Mucosa of gallbladder (tissue), 1 donor: Measurements from ENCODE around the gene IL22RA1. TPM values are rescaled to one million over a fixed set of nuclear protein-coding genes. Genes with fewer than 3 reads are reported as not detected.

ENCODE experiments used
- DNase-seq: peaks from one replicate; pipeline ENCODE4 v3.0.0-alpha.2; 2020; ENCODE audit warnings: low spot score
- total RNA-seq: library from RNA; stranded (reverse); gene quantifications from one replicate; pipeline ENCODE4 v1.2.1, GENCODE V29; 2021
- donor health status: DM: no; HTN: no; CAD: no.

IL22RA1 gene
- total RNA-seq, 1 donor from 2014 or later, result 11.6 TPM

DNA sequence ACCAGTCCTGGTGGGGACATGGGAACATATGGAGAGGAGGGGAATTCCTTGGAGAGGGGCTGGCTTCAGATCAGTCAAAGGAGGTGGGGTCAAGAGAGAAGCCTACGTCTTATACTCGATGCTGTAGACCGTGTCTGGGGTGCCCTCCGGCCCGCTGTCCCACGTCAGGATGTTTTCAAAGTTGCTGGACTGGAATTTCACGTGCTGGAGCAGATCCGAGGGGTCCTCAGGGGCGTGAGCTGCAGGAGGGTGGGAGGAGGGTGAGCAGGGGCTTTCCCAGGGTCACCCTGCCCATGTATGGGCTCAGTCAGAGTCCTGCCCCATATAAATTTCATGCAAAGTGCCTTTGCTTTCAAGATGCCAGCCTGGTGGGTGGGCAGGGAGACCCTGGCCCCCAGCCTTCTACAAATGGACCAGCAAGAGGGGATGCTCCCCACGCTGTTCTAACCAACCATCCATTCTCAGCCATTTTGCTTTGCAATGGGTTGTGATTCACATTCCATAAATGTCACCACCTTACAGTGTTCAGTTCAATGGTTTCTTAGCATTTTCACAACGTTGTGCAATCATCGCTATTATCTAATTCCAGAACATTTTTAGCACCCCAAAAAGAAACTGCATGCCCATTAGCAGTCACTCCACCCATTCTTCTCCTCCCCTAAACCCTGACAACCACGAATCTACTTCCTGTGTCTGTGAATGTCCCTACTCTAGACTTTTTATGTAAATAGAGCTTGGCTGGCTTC is 4.3 kb downstream of the IL22RA1 start:
- DNase-seq, result no peak

DNA sequence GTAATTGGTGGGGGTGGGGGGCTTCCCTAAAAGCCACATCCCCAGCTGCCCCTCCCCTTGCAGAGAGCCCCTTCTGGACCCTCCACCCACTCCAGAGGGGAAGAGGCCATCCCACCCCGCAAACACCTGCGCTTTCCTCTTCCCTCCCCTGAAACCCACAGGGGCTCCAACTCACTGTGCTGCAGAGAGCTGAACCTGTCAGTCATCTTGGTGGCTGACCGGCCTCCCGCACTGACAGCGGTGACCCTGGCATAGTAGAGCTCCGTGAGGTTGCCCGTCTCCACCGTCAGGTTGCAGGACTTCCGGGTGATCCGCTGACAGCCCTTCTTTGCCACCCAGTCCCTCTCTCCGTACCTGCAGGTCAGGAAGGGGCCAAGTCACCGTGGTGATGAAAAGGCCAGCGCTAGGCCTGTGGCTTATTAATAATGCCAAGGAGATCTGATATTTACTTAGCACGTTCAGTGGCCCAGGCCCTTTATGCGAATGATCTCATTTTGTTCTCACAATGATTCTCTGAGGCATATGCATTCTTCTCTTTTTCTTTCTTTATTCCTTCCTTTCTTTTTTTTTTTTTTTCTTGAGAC is 5.9 kb downstream of the IL22RA1 start:
- DNase-seq, result no peak

DNA sequence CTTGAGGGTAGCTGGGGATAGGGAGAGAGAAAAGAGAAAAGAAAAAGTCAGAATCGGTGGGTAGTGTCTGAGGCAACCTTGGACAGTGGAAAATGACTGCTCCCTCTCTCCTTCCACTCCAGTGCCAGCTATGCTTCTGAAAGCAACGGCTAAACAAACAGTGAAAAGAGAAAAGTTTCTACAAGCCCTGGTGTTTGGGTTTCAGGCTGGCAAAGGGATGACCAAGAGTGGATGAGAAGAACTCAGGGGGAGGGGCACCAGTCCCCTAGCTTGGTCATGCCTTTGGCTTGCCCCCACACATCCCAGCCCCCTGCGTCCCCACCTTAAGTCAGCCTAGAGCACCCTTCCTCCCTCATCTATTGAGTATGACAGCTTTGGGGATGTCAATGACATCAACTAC is 8.6 kb downstream of the IL22RA1 start:
- DNase-seq, result no peak

DNA sequence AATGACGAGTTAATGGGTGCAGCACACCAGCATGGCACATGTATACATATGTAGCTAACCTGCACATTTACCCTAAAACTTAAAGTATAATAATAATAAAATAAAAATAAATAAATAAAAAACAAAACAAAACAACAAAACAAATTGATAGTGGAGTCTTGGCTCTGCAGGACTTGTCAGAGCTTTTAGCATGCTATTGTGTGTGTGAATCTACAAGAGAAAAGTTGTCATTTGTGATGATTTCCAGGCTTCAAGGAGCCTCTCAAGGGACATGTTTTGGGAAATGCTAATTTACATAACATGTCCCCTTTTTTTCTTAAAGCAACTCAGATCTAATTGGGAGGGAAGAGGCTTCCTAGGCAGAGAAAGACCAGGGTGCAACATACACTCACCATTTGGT is 9.1 kb downstream of the IL22RA1 start:
- DNase-seq, result no peak

DNA sequence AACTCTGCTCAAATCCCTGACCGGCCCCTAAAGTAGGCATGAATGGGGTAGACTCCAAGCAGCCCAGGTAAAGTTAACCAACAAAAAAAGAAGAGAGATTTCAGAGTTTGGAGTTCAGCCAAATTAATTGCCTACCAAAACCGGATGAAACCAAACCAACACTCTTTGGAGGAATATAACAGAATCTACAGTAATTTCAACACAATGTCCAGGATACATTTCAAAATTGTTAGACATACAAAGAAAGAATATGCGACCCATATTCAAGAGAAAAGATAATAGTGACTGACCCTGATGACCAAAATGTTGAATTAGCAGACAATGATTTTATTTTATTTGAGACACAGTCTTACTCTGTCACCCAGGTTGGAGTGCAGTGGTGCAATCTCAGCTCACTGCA is 12.6 kb downstream of the IL22RA1 start:
- DNase-seq, result no peak

DNA sequence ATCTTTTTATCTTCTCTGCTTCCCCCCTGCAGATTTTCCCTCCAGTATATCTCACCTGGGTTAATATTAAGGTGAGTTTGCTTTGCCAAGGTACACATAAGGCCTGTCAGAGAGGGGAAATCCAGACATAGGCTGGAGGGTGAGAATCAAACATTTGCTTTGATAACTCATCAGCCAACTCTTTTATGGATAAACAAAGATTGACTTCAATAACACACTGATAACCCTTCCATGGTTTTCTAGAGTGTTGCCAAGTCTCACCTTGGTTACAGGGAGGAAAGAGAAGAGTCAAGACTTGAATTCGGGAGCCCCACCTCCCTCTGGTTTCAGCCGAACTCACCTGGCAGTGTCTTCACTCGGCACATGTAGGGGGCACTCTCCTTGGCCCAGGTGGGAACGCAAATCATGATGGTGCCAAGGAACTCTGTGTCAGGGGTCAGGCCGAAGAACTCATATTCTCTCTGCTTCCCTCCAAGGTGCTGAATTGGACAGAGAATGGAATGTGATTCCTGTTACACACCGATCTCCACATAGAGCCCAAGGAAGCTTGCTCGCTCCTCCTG is 15.1 kb downstream of the IL22RA1 start:
- DNase-seq, result no peak

DNA sequence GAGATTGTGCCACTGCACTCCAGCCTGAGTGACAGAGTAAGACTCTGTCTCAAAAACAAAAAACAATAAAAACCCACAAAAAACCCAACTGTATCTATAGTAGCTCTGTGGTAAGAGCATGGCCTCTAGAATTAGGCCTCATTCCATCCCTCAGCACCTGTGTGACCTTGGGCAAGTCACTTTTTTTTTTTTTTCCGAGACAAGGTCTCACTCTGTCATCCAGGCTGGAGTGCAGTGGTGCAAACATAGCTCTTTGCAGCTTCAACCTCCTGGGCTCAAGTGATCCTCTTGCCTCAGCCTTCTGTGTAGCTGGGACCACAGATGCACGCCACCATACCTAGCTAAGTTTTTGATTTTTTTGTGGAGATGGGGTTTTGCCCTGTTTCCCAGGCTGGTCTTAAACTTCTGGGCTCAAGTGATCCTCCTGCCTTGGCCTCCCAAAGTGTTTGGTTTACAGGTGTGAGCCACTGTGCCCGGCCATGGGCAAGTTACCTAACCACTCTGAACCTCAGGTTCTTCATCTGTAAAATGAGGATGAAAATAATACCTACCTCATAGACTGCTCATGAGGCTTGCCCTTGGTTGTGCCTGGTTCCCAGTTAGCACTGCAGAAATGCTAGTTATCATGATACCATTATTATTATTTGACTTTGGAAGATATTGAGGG is 15.7 kb downstream of the IL22RA1 start:
- no peak for DNase-seq

DNA sequence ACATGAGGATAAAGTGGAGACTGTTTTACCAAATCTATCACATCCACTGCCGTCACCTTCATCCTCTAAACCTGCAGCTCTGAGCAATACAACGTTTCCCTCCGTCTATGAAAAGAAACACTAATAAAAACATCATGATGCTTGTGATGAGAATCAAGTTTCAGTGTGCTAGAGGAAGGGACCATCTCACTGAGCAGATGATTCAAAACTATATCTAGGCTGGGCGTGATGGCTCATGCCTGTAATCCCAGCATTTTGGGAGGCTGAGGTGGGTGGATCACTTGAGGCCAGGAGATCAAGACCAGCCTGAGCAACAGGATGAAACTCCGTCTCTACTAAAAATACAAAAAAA is 16.3 kb downstream of the IL22RA1 start:
- no peak for DNase-seq

DNA sequence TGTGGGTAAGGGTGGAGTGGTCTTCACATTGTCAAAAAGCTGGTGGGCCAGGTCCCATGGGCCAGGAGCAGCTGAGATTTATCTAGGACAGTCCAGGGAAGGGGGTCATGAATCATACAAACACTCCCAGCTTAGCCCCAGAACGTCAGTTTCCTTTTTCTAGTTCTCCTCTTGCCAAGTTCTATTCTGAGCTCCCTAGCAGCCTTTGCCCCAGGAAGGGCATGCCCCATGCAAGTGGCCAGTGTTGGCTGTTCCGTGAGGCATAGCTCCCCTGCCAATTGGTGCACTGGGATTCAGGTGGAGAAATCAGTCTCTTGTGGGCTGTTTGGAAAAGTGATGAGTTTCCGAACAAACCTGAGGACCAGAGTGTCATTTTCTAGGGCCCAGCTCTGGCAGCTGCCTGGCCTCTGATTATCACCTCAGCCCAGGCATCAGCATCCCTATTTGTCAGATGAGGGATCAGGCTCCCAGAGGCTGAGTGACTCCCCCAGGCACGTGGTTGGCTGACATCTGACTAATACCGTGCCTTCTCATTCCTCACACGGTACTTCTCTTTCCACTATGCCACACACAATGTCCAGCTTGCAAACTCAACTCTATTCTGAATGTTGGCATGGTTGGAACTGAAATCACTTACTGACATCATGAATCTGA is 16.8 kb downstream of the IL22RA1 start:
- DNase-seq, result no peak

DNA sequence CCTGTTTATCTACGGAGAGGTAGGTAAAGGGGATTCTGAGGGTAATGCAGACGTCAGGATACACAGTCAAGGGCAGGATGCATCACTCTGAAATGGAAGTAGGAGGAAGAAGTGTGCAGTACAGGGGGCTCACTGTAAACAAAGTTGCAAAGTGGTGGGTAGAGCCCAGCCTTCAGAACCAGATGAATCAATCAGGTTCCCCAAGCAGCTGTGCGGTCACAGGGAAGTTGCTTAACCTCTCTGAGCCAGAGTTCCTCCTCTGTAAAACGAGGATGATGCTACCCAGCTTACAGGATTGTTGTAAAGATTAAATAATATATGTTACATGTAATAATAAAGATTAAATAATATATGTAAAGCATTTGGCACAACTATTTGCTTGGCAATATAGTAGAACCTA is 17.5 kb downstream of the IL22RA1 start:
- DNase-seq, result no peak

DNA sequence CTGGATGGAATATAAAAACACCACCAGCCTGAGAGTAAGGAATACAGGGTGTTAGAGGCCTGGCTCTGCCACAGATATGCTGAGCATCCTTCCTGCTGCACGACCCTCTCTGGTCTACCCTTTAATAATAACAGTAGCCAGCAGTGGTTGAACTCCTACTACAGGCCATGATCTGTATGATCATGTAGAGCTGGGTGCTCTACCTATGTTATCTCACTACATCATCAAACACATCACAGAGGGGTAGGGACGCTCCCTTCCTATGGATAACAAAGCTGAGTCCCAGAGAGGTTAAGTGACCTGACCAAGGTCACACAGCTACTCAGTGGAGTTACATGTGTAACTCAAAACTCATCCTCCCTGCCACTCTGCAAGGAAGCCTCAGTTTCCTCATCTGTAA is 18.0 kb downstream of the IL22RA1 start:
- DNase-seq, result no peak

DNA sequence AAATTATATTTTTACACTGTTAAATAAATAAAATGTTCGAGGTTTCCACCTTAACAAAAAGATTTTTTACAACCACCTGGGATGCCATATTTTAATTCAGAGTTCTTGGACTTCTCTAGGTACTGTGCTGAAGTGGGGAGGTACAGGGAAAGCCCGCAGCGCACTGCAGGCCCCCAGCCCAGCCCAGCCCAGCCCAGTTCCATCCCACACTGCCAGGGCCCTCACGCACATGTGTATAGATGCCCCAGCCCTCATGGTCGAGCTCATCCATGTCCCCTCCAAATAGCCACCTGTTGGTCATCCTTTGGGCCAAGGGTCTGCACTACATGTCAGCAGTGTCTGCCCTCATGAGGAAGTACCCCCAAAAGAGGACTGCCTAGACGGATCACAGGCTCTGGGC is 19.3 kb downstream of the IL22RA1 start:
- DNase-seq, result no peak

DNA sequence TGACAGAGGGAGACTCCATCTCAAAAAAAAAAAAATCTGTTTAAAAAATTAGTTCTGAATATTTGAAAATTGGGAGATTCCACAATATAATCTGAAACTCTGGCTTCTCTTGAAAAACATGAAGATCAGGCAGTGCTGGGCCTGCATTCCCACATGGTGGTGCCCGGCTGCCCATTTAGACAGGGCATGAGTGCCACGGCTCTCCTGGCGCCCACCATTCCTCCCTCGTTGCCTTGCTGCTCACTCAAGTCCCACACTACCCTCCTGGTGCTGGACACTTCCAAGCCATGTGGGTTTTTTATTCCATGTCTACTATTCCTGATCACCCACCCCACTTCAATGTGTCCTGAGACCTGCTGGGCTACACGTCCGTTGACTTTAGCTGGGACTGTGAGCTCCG is 20.2 kb downstream of the IL22RA1 start:
- DNase-seq, result no peak

DNA sequence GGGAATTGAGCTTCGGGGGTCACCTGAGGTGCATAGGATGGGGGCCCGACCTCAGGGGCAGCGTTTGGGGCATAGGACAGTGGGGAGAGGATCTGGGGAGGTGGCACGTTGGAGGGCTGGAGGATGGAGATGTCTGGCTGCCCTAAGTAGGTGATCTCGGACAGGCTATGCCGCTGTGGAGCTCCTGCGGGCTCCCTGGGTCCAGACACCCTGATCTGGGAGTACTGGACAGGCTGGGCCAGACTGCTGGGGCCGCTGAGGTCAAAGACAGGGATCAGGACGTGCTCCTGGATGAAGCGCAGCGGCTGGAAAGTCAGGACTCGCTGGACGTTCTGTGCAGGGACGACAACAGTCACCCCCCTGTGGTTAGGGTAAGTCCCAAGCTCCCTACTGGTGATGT is 21.5 kb downstream of the IL22RA1 start:
- no peak for DNase-seq

DNA sequence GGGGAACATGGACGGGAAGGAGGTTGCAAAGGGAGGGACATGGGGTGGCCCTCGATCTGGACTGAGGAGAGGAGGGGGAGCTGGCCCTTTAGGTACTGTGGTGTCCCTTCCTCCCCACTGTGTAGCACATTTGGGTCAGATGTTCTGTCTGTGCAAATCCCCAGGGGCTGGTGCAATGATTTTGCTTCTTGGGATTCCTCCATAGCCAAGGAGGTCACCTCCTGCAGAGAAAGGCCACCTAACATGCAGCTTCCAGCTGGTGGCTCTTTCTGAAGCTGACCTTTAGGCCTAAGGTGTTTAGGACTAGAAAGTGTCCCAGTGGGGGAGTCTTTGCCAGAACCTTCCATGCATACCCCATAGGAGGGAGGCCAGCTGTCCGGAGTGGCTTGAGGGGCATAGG is 22.0 kb downstream of the IL22RA1 start:
- DNase-seq, result no peak

DNA sequence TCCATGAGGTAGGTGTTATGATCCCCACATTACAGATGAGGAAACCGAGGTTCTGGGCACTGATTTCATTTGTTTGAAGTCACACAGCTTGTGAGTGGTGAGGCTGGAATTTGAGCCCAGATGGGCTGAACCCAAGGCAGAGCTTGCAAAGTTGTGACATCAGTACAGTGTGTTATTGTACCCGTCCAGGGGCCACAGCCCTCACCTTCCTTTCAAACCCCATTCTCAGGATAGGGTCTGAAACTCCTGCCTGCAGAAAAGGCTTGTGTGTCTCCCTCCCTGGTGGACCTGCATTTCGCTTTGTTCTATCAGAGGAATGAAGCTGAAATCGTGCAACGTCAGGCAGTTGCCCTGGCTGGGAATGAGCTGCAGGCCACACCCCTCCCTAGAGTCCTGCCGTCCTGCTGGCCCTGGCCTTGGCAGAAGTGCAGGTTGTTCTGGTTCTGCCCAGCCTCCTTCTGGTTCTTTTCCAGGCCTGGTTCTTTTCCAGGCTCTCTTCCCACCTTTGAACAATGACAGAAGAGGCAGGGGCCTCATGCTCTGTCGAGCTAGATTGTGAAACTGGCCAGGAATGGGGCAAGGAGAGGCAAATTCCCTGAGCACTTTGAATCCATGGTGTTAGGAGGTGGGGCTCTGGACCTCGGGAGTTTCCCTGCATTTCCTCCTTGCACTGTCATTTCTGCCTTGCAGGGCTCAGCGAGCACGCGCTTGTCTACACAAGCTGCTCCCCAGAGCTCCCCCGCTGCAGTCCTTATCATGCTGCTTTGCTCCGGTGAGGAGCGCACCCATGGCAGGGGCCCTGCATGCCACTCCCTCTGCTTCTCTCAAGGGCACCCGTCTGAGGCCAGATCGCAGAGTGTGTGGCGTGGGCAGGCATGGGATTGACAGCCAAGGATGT is 22.8 kb downstream of the IL22RA1 start:
- peak; percentile 82 for DNase-seq

DNA sequence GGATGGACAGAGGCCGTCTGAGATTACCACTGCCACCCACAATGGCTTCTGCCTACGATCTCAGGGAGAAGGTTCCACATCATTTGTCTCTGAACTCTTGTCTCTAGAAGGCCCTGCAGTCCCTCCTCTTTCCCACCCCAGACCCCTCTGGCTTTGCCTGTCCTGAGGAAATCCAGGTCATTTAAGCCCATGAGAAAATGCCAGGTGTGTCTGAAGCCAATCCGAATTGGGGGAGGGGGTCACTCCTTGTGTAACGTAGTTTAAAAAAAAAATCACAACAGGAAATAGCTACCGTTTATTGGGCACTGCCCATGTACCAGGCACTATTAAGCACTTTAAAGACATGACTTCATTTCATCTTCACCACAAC is 23.5 kb downstream of the IL22RA1 start:
- no peak for DNase-seq

DNA sequence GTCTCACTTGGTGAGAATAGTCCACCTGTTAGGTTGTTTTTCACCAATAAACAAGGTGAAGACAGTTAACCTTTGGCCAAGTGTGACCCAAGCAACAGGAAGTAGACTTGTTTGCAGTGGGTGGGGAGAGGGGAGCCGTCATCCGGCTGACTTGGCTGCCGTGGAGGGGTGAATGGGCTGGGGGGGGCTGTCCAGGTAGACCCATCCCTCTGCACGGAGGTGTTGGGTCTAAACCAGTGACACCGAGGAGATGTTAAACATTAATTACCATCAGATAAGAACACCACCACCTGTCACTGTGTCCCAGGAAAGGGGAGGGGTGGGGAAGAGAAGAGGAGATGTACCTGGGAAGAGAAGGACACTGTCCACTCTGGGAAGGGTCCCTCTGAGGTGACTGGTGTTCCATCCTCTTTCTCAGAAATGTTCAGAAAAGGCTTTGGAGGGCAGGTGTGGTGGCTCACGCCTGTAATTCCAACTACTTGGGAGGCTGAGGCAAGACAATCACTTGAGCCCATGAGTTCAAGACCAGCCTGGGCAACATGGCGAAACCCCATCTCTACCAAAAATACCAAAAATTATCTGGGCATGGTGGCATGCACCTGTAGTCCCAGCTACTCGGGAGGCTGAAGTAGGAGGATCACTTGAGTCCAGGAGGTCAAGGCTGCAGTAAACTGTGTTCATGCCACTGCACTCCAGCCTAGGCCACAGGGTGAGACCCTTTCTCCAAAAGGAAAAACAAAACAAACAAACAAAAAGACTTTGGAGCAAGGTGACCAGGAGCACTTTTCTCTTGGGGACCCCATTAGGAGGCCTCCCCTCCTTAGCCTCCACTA is 24.3 kb downstream of the IL22RA1 start:
- peak; percentile 66 for DNase-seq

DNA sequence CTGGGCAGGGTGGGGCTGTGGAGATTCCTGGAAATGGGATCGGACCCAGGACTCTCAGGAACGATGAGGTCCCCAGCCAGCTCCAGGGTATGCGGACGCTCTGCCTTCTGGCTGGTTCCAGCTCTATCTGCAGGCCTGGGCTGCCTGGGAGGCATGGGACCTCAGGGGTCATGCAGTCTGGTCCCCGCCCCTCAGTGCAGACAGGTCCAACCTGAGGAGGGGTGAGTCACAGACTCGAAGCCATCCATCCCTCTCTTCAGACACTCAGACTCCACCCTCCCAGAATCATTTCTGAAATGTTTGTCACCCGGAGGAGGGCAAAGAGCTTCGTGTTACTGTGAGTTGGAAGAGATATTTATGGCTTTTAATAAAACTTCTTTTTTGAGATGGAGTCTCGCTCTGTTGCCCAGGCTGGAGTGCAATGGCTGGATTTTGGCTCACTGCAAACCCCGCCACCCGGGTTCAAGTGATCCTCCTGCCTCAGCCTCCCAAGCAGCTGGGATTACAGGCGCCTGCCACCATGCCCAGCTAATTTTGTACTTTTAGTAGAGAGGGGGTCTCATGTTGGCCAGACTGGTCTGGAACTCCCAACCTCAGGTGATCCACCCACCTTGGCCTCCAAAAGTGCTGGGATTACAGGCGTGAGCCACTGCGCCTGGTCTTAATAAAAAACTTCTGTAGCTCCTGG is 25.1 kb downstream of the IL22RA1 start:
- peak; percentile 40 for DNase-seq

DNA sequence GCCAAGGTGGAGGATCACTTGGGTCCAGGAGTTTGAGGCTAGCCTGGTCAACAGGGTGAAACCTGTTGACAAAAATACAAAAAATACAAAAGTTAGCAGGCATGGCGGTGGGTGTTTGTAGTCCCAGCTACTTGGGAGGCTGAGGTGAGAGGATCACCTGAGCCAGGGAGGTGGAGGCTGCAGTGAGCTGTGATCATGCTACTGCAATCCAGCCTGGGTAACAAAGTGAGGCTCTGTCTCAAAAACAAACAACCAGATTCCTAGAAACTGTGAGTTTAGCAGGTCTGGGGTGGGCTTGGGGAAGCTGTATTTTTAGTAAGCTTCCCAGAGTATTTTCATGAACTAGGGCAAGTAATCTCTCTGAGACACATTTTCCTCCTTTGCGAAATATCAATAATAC is 25.8 kb downstream of the IL22RA1 start:
- no peak for DNase-seq
